DOHH2 (cell line): ENCODE data around the gene ANTKMT.

Experiments used
- H3F3A ChIP-seq: fragments of 200-600 bp; sonication (generic), shearing (Covaris generic); 2 replicates; pipeline ENCODE4 v1.6.0; 2016; ENCODE audit warnings: antibody characterized with exemption, mild to moderate bottlenecking; ENCODE audit not compliant: control insufficient read depth, insufficient read depth
- H3K27ac ChIP-seq: fragments of 200-600 bp; sonication (generic); 2 replicates; pipeline ENCODE4 v1.5.1; 2014; ENCODE audit warnings: low read depth, mild to moderate bottlenecking, low read length, moderate library complexity
- H3K27me3 ChIP-seq: fragments of 200-600 bp; sonication (generic); 2 replicates; pipeline ENCODE4 v1.6.1; 2014; ENCODE audit warnings: mild to moderate bottlenecking, low read length, mixed read lengths; ENCODE audit not compliant: control insufficient read depth
- H3K36me3 ChIP-seq: fragments of 200-600 bp; sonication (generic); 2 replicates; pipeline ENCODE4 v1.6.1; 2014; ENCODE audit warnings: mild to moderate bottlenecking, low read length, moderate library complexity, mixed read lengths; ENCODE audit not compliant: control insufficient read depth
- H3K4me1 ChIP-seq: fragments of 200-600 bp; sonication (generic); 2 replicates; pipeline ENCODE4 v1.6.1; 2014; ENCODE audit warnings: mild to moderate bottlenecking, low read length, mixed read lengths; ENCODE audit not compliant: control insufficient read depth
- H3K4me2 ChIP-seq: fragments of 200-600 bp; sonication (generic); 2 replicates; pipeline ENCODE4 v1.6.0; 2014; ENCODE audit warnings: mild to moderate bottlenecking, low read length, moderate library complexity
- H3K4me3 ChIP-seq: fragments of 200-600 bp; sonication (generic); 2 replicates; pipeline ENCODE4 v1.5.1; 2014; ENCODE audit warnings: mild to moderate bottlenecking, low read length, mixed read lengths
- H3K79me2 ChIP-seq: fragments of 200-600 bp; sonication (generic); 2 replicates; pipeline ENCODE4 v1.6.1; 2014; ENCODE audit warnings: mild to moderate bottlenecking, low read length, mixed read lengths; ENCODE audit not compliant: control insufficient read depth
- H3K9me2 ChIP-seq: fragments of 200-600 bp; sonication (generic); replicated peaks from 2 replicates; pipeline ENCODE4 v1.6.1; 2014; ENCODE audit warnings: mild to moderate bottlenecking, low read length, mixed read lengths; ENCODE audit not compliant: control insufficient read depth
- H3K9me3 ChIP-seq: fragments of 200-600 bp; sonication (generic); 2 replicates; pipeline ENCODE4 v1.6.1; 2014; ENCODE audit warnings: antibody characterized with exemption, low read length, mixed read lengths; ENCODE audit not compliant: control insufficient read depth, insufficient read depth
- H4K20me1 ChIP-seq: fragments of 200-600 bp; sonication (generic); 2 replicates; pipeline ENCODE4 v1.6.0; 2014; ENCODE audit warnings: low read depth, mild to moderate bottlenecking, antibody characterized with exemption, low read length, moderate library complexity; ENCODE audit not compliant: control insufficient read depth, insufficient read depth
- EZH2phosphoT487 ChIP-seq: fragments of 200-600 bp; sonication (generic); IDR thresholded peaks from 2 replicates; pipeline ENCODE4 v1.6.1; 2017; ENCODE audit warnings: borderline replicate concordance, mild to moderate bottlenecking, antibody characterized with exemption, low read length, moderate library complexity, mixed read lengths
- TF ChIP-seq, protein P1 (sequence below): fragments of 200-600 bp; sonication (generic); IDR thresholded peaks from one replicate; pipeline ENCODE4 v1.5.1; 2014; ENCODE audit warnings: antibody characterized with exemption, mild to moderate bottlenecking, low read depth, low read length; ENCODE audit not compliant: poor library complexity, severe bottlenecking

The ANTKMT gene

DNA sequence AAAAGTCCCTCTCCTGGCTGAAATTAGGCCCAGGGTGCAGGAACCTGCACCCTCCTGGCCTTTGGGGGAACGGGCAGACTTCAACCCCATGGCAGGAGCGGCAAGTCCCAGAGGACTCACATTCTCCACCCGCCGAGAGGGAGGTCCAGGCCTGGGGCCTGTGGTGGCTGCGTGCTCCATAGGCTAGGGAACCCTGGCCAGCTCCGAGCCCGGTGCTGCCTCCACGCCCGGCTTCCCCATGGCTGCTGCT is 5.2 kb downstream of the ANTKMT start:
- H3K4me1 ChIP-seq: peaks cover 54% of the 10 kb centered on the region
- 0 out of 2 replicates have a peak, but pooled peaks cover 3% of the 10 kb centered on the region for H4K20me1 ChIP-seq
- no peaks in the 10 kb centered on the region for H3K27me3 ChIP-seq
- no peaks in the 10 kb centered on the region for H3K9me3 ChIP-seq
- peaks cover 44% of the 10 kb centered on the region for H3K36me3 ChIP-seq
- H3K9me2 ChIP-seq: no peaks in the 10 kb centered on the region
- H3K4me3 ChIP-seq: peak overlapping the region; percentile 65
- peaks cover 9% of the 10 kb centered on the region for H3K79me2 ChIP-seq
- H3F3A ChIP-seq: peaks cover 10% of the 10 kb centered on the region; the same call in 1 of the 2 replicates
- no peak overlapping the region for H3K27ac ChIP-seq
- TF ChIP-seq, protein P1, sequence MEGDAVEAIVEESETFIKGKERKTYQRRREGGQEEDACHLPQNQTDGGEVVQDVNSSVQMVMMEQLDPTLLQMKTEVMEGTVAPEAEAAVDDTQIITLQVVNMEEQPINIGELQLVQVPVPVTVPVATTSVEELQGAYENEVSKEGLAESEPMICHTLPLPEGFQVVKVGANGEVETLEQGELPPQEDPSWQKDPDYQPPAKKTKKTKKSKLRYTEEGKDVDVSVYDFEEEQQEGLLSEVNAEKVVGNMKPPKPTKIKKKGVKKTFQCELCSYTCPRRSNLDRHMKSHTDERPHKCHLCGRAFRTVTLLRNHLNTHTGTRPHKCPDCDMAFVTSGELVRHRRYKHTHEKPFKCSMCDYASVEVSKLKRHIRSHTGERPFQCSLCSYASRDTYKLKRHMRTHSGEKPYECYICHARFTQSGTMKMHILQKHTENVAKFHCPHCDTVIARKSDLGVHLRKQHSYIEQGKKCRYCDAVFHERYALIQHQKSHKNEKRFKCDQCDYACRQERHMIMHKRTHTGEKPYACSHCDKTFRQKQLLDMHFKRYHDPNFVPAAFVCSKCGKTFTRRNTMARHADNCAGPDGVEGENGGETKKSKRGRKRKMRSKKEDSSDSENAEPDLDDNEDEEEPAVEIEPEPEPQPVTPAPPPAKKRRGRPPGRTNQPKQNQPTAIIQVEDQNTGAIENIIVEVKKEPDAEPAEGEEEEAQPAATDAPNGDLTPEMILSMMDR: no peak
- no peak for TF ChIP-seq EZH2phosphoT487
- H3K4me2 ChIP-seq: peak overlapping the region; percentile 80

- no peaks in the 10 kb centered on the region for H3K27me3 ChIP-seq
- no peaks in the 10 kb centered on the region for H3K9me2 ChIP-seq
- H3K4me1 ChIP-seq: peaks cover 56% of the 10 kb centered on the region
- peaks cover 10% of the 10 kb centered on the region; the same call in 1 of the 2 replicates for H3F3A ChIP-seq
- peak within 1 kb of the TSS; percentile 85 for H3K4me2 ChIP-seq
- peak within 1 kb of the TSS; percentile 72 for H3K27ac ChIP-seq
- peaks cover 46% of the 10 kb centered on the region for H3K36me3 ChIP-seq
- H3K9me3 ChIP-seq: no peaks in the 10 kb centered on the region
- peaks cover 6% of the 10 kb centered on the region for H3K79me2 ChIP-seq
- H3K4me3 ChIP-seq: peak within 1 kb of the TSS; percentile 85
- TF ChIP-seq, protein P1: no peak
- no peak for TF ChIP-seq EZH2phosphoT487
- 0 out of 2 replicates have a peak, but pooled peaks cover 3% of the 10 kb centered on the region for H4K20me1 ChIP-seq
Observed at GRCh38 chr16:726438-727290, 5.7 kb downstream of the ANTKMT start, which contains the start of the genes CCDC78 and HAGHL. Gene CCDC78 (minus strand): TSS chr16:726443. CDS start chr16:726367, 76 bp downstream. Gene HAGHL (plus strand): TSS chr16:727106. CDS start chr16:727510, 404 bp downstream.

DNA sequence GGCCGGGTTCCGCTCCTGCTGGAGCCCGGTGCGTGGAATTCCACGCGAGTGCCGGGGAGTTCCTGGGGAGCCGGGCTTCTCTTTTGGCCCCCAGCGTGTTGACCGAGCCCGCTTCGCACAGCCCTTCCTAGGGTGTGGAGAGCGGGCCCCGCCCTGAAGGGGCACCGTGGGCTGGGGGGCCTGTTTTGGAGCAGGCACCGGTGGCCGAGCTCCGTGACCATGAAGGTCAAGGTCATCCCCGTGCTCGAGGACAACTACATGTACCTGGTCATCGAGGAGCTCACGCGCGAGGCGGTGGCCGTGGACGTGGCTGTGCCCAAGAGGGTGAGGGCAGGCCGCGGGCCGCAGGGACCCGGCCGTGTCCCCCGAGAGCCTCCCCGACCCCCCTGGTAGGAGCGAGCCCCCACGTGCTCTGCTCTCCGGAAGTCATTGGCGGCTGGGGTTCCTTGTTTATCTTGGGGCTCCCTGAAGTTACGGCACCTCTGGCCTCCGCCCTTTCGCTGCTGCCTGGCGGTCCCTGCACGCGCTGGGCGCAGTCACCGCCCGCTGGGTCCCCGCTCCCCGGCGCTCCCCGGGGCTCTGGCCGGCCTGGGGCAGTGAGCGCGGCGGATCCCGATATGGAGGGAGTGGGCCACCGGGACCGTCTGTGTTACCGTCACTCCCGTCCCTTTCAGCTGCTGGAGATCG is 6.5 kb downstream of the ANTKMT start:
- peaks cover 10% of the 10 kb centered on the region; the same call in 1 of the 2 replicates for H3F3A ChIP-seq
- no peaks in the 10 kb centered on the region for H3K9me2 ChIP-seq
- H3K36me3 ChIP-seq: peaks cover 47% of the 10 kb centered on the region
- TF ChIP-seq, protein P1: no peak
- no peak for TF ChIP-seq EZH2phosphoT487
- no peaks in the 10 kb centered on the region for H3K79me2 ChIP-seq
- H3K27ac ChIP-seq: peak overlapping the region; percentile 72
- peak overlapping the region; percentile 85 for H3K4me3 ChIP-seq
- H3K4me1 ChIP-seq: peaks cover 56% of the 10 kb centered on the region
- no peaks in the 10 kb centered on the region for H3K9me3 ChIP-seq
- H3K27me3 ChIP-seq: no peaks in the 10 kb centered on the region
- 0 out of 2 replicates have a peak, but pooled peaks cover 3% of the 10 kb centered on the region for H4K20me1 ChIP-seq
- H3K4me2 ChIP-seq: peak overlapping the region; percentile 85
